WTC11 (cell line): ENCODE measurements around the gene RNU5B-1. TPM values are rescaled to one million over a fixed set of nuclear protein-coding genes. Genes with fewer than 3 reads are reported as not detected.
"Not testable (repeated sequence)": the region's sequence is repeated elsewhere in the genome, so short reads cannot be mapped to it uniquely, and the experiment has no call there.

Experiments
- ATAC-seq: fragments of 200-7000 bp; cut with Tn5 transposase; 2 replicates; pipeline ENCODE4 v1.10.0; 2021; ENCODE audit warnings: mild to moderate bottlenecking, moderate library complexity
- CTCF ChIA-PET: fragments of 300-600 bp; sonication (Branson Sonifier 250); formaldehyde crosslinking; loops from one replicate; lab custom pipeline; 2021; ENCODE audit warnings: antibody characterized with exemption; lab: Charles Lee
- POLR2A ChIA-PET: fragments of 350-600 bp; sonication (Branson Sonifier 250); formaldehyde crosslinking; loops from one replicate; lab custom pipeline; 2021; ENCODE audit warnings: antibody characterized with exemption; lab: Charles Lee
- DNase-seq: peaks from one replicate; pipeline ENCODE4 v3.0.0; 2021; ENCODE audit warnings: low spot score
- H3K27ac Mint-ChIP-seq: 2 replicates; pipeline ENCODE4 v1.8.0; 2021; ENCODE audit warnings: mixed read lengths
- H3K27me3 Mint-ChIP-seq: 2 replicates; pipeline ENCODE4 v1.8.0; 2021; ENCODE audit warnings: low read depth, mild to moderate bottlenecking, moderate library complexity, mixed read lengths
- H3K36me3 Mint-ChIP-seq: 2 replicates; pipeline ENCODE4 v1.8.0; 2021; ENCODE audit warnings: mixed read lengths
- H3K4me1 Mint-ChIP-seq: 2 replicates; pipeline ENCODE4 v1.8.0; 2022; ENCODE audit warnings: mixed read lengths
- H3K4me3 Mint-ChIP-seq: 2 replicates; pipeline ENCODE4 v1.8.0; 2021; ENCODE audit warnings: mild to moderate bottlenecking, moderate library complexity, mixed read lengths
- H3K9me3 Mint-ChIP-seq: 2 replicates; pipeline ENCODE4 v1.8.0; 2021; ENCODE audit warnings: mixed read lengths
- ATF3 ChIP-seq: sonication (generic); formaldehyde crosslinking; conservative IDR thresholded peaks from 2 replicates; pipeline ENCODE4 v1.8.1; 2022; ENCODE audit warnings: mild to moderate bottlenecking, missing genetic modification reagents
- CTCF ChIP-seq: fragments of 200-600 bp; IDR thresholded peaks from 2 replicates; pipeline ENCODE4 v1.8.0; 2022; ENCODE audit warnings: antibody characterized with exemption
- E2F4 ChIP-seq: sonication (generic); formaldehyde crosslinking; IDR thresholded peaks from 2 replicates; pipeline ENCODE4 v1.8.1; 2022; ENCODE audit warnings: low read depth, mild to moderate bottlenecking, moderate library complexity, missing genetic modification reagents, borderline replicate concordance
- FOXK1 ChIP-seq: sonication (generic); formaldehyde crosslinking; IDR thresholded peaks from 2 replicates; pipeline ENCODE4 v1.8.0; 2022; ENCODE audit warnings: mild to moderate bottlenecking, moderate library complexity, missing genetic modification reagents
- MXD4 ChIP-seq: fragments of 250-450 bp; sonication (Bioruptor Pico); IDR thresholded peaks from 2 replicates; pipeline ENCODE4 v1.8.0; 2021; ENCODE audit warnings: mild to moderate bottlenecking, moderate library complexity, borderline replicate concordance
- NFYB ChIP-seq: sonication (generic); formaldehyde crosslinking; conservative IDR thresholded peaks from 2 replicates; pipeline ENCODE4 v1.8.0; 2022; ENCODE audit warnings: low read depth, missing genetic modification reagents
- NR3C1 ChIP-seq: sonication (generic); formaldehyde crosslinking; conservative IDR thresholded peaks from 2 replicates; pipeline ENCODE4 v1.8.1; 2023; ENCODE audit warnings: low read depth, mild to moderate bottlenecking, missing genetic modification reagents
- OVOL2 ChIP-seq: fragments of 250-450 bp; sonication (Bioruptor Pico); IDR thresholded peaks from 2 replicates; pipeline ENCODE4 v1.9.0; 2021; ENCODE audit warnings: mild to moderate bottlenecking, borderline replicate concordance
- STAT6 ChIP-seq: sonication (generic); formaldehyde crosslinking; conservative IDR thresholded peaks from 2 replicates; pipeline ENCODE4 v1.8.1; 2023; ENCODE audit warnings: mild to moderate bottlenecking, low read depth, missing genetic modification reagents, moderate library complexity
- TCF7 ChIP-seq: sonication (generic); formaldehyde crosslinking; IDR thresholded peaks from 2 replicates; pipeline ENCODE4 v1.8.0; 2022; ENCODE audit warnings: mild to moderate bottlenecking, low read depth, missing genetic modification reagents, moderate library complexity
- ZNF219 ChIP-seq: sonication (generic); formaldehyde crosslinking; IDR thresholded peaks from 2 replicates; pipeline ENCODE4 v1.8.0; 2023; ENCODE audit warnings: missing genetic modification reagents, mild to moderate bottlenecking, borderline replicate concordance
- ZNF317 ChIP-seq: sonication (generic); formaldehyde crosslinking; IDR thresholded peaks from 2 replicates; pipeline ENCODE4 v1.8.1; 2023; ENCODE audit warnings: low read depth, mild to moderate bottlenecking, moderate library complexity, missing genetic modification reagents, borderline replicate concordance
- ZNF416 ChIP-seq: fragments of 250-450 bp; sonication (Bioruptor Pico); IDR thresholded peaks from 2 replicates; pipeline ENCODE4 v1.9.0; 2021; ENCODE audit warnings: mild to moderate bottlenecking, inconsistent platforms
- ZNF423 ChIP-seq: fragments of 250-450 bp; sonication (Bioruptor Pico); IDR thresholded peaks from 2 replicates; pipeline ENCODE4 v2.1.2; 2022; ENCODE audit warnings: mild to moderate bottlenecking, moderate library complexity
- ZNF512 ChIP-seq: sonication (generic); formaldehyde crosslinking; IDR thresholded peaks from 2 replicates; pipeline ENCODE4 v1.8.1; 2022; ENCODE audit warnings: missing genetic modification reagents, borderline replicate concordance
- total RNA-seq: library from RNA; stranded (reverse); gene quantifications from 3 replicates; pipeline ENCODE4 v1.2.3, GENCODE V29; 2021

RNU5B-1 gene
- total RNA-seq, 1 experiment from 2014 or later: not detected

GRCh38 chr15:65344914-65345275 is 40.4 kb downstream of the RNU5B-1 start (continued):
- TF ChIP-seq E2F4 (CRISPR knock-in tag): no peak
- TF ChIP-seq ZNF423 (CRISPR knock-in tag): no peak
- TF ChIP-seq, all 79 proteins: peak for 0

- Mint-ChIP-seq H3K9me3 (peaks cover 9% of the 10 kb centered on the region), H3K4me1 (peaks cover 12% of the 10 kb centered on the region; the same call in 1 of the 2 replicates), H3K36me3 (peaks cover 20% of the 10 kb centered on the region), H3K27me3 (peaks cover 28% of the 10 kb centered on the region), H3K27ac (no peak overlapping the region), H3K4me3 (no peak overlapping the region)
- DNase-seq: no peak
- ChIA-PET CTCF (interaction anchor here (0.7 kb wide), 1 partner anchor 11 kb away, joined by 3 read pairs; no protein-coding TSS in a partner anchor), POLR2A (no interaction called here)
- TF ChIP-seq STAT6: no peak
- no peak for TF ChIP-seq CTCF
- no peak for ATAC-seq
Measured at GRCh38 chr15:65346856-65347598, 42.5 kb downstream of the RNU5B-1 start.

GRCh38 chr15:65347756-65348155 is 43.3 kb downstream of the RNU5B-1 start:
- ATAC-seq: not testable (repeated sequence)

GRCh38 chr15:65349338-65349737 is 44.9 kb downstream of the RNU5B-1 start:
- Mint-ChIP-seq H3K36me3 (peaks cover 38% of the 10 kb centered on the region), H3K27ac (no peak overlapping the region), H3K9me3 (peaks cover 21% of the 10 kb centered on the region), H3K4me1 (peaks cover 13% of the 10 kb centered on the region), H3K4me3 (no peak overlapping the region)
- CTCF ChIA-PET: interaction anchor here (1.4 to 2.0 kb wide), 2 partner anchors 28 to 36 kb away, joined by 4 to 6 read pairs; no protein-coding TSS in a partner anchor
- TF ChIP-seq TCF7 (CRISPR knock-in tag) (no peak), ATF3 (CRISPR knock-in tag) (no peak), E2F4 (CRISPR knock-in tag) (no peak), ZNF219 (no peak), NR3C1 (CRISPR knock-in tag) (no peak), FOXK1 (CRISPR knock-in tag) (no peak), MXD4 (CRISPR knock-in tag) (no peak), CTCF (no peak), OVOL2 (CRISPR knock-in tag) (no peak), ZNF317 (no peak), NFYB (no peak), ZNF512 (CRISPR knock-in tag) (no peak), ZNF416 (CRISPR knock-in tag) (no peak)
- TF ChIP-seq, all 79 proteins: peak for 0
- DNase-seq (no peak), ATAC-seq (no peak)
- POLR2A ChIA-PET: no interaction called here
- peaks cover 49% of the 10 kb centered on the region for H3K27me3 Mint-ChIP-seq

More at GRCh38 chr15:65347756-65348155, 43.3 kb downstream of the RNU5B-1 start:
- Mint-ChIP-seq H3K9me3 (peaks cover 16% of the 10 kb centered on the region), H3K27me3 (peaks cover 35% of the 10 kb centered on the region), H3K36me3 (peaks cover 28% of the 10 kb centered on the region), H3K4me1 (peaks cover 12% of the 10 kb centered on the region; the same call in 1 of the 2 replicates)
- POLR2A ChIA-PET, H3K27ac Mint-ChIP-seq, DNase-seq, H3K4me3 Mint-ChIP-seq: not testable (repeated sequence)
- CTCF ChIA-PET: interaction anchor here (2.0 kb wide), 1 partner anchor 27 kb away, joined by 4 read pairs; no protein-coding TSS in a partner anchor
